ENCODE data around the gene HYAL3.

DNA sequence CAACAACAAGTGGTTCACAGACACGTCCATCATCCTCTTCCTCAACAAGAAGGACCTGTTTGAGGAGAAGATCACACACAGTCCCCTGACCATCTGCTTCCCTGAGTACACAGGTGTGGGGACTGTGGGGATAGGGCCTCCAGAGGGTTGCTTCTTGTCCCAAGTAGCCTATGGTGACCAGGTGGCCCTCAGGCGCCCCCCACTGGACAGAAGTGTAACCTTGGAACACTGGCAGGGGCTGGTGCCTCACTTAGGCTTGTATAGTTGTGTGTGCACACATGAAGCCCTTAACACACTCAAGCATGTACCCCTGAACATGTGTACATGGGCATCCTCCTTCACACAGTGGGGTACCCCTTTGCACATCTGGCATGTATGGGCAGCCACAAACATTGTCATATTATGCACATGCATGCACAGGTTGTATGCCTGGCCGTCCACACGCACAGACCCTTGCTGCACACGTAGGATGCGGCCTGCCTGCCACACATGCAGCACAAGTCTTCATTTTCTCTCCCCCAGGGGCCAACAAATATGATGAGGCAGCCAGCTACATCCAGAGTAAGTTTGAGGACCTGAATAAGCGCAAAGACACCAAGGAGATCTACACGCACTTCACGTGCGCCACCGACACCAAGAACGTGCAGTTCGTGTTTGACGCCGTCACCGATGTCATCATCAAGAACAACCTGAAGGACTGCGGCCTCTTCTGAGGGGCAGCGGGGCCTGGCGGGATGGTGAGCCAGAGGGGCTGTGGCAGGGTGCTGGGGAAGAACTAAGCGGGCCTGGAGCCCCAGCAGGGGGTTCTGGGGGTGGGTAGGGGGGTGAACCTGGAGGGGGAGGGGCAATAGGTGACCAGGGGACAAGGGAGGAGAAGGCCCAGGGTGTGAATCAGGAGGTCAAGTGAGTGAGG is 42.0 kb downstream of the HYAL3 start:
- TF ChIP-seq CTCF (conservative IDR thresholded peaks at IDR 0.05; ENCODE audit: low read length) (peak; percentile 85), EZH2phosphoT487 (IDR thresholded peaks at IDR 0.05; ENCODE audit: borderline replicate concordance, low read depth, low read length) (no peak)
